ENCODE data around the gene GNAL. TPM values are rescaled to one million over a fixed set of nuclear protein-coding genes. Genes with fewer than 3 reads are reported as not detected.

Gene GNAL
- total RNA-seq, 1 donor from 2014 or later: 4.5 TPM

DNA sequence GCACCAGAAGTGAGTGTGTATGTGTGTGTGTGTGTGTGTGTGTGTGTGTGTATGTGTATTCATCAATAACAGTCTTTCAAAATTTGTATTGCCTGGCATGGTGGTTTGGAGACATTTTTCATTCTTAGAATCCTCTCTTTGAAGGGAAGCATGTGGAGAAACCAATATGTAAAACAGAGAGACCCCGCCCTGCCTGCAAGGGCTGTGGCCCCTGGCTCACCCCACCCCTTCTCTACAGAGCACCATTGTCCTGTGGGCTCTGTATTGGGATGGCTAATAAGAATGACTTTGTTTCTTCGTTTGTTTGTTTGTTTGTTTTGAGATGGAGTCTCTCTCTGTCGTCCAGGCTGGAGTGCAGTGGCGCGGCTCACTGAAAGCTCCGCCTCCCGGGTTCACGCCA lies 65.9 kb downstream of the GNAL start:
- Histone ChIP-seq H3K4me2 (ENCODE audit: low read length) (no peak overlapping the region), H3K79me2 (ENCODE audit: insufficient read depth, low read length) (no peaks in the 10 kb centered on the region), H3K27me3 (ENCODE audit: insufficient read depth, low read length) (peaks cover 29% of the 10 kb centered on the region), H2AFZ (ENCODE audit: low read depth, low read length) (no peak overlapping the region), H3K27ac (ENCODE audit: low read depth, low read length) (no peak overlapping the region), H4K20me1 (ENCODE audit: insufficient read depth, low read length) (no peaks in the 10 kb centered on the region), H3K4me1 (ENCODE audit: insufficient read depth, low read length) (no peaks in the 10 kb centered on the region), H3K4me3 (ENCODE audit: insufficient read depth, low read depth, low read length) (no peak overlapping the region), H3K36me3 (ENCODE audit: insufficient read depth, low read length) (no peaks in the 10 kb centered on the region), H3K9ac (ENCODE audit: low read length) (no peak overlapping the region), H3K9me3 (ENCODE audit: insufficient read depth, low read depth, low read length) (no peaks in the 10 kb centered on the region)
- Mint-ChIP-seq H3K27ac (ENCODE audit: unreplicated experiment) (no peak overlapping the region), H3K27me3 (ENCODE audit: low read depth, unreplicated experiment) (peaks cover 40% of the 10 kb centered on the region), H3K4me1 (ENCODE audit: low read depth, unreplicated experiment) (no peaks in the 10 kb centered on the region), H3K36me3 (ENCODE audit: low read depth, unreplicated experiment) (peaks cover 2% of the 10 kb centered on the region), H3K9me3 (ENCODE audit: unreplicated experiment) (peaks cover 7% of the 10 kb centered on the region), H3K4me3 (ENCODE audit: unreplicated experiment) (no peak overlapping the region)
- no peak for FAIRE-seq
- TF ChIP-seq, protein P1, sequence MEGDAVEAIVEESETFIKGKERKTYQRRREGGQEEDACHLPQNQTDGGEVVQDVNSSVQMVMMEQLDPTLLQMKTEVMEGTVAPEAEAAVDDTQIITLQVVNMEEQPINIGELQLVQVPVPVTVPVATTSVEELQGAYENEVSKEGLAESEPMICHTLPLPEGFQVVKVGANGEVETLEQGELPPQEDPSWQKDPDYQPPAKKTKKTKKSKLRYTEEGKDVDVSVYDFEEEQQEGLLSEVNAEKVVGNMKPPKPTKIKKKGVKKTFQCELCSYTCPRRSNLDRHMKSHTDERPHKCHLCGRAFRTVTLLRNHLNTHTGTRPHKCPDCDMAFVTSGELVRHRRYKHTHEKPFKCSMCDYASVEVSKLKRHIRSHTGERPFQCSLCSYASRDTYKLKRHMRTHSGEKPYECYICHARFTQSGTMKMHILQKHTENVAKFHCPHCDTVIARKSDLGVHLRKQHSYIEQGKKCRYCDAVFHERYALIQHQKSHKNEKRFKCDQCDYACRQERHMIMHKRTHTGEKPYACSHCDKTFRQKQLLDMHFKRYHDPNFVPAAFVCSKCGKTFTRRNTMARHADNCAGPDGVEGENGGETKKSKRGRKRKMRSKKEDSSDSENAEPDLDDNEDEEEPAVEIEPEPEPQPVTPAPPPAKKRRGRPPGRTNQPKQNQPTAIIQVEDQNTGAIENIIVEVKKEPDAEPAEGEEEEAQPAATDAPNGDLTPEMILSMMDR (IDR thresholded peaks at IDR 0.05; ENCODE audit: insufficient read depth, low read depth, low read length): no peak
- no peak for TF ChIP-seq EZH2 (IDR thresholded peaks at IDR 0.05; ENCODE audit: insufficient read depth, low read length)
- DNase-seq (ENCODE audit: low read depth): no peak

DNA sequence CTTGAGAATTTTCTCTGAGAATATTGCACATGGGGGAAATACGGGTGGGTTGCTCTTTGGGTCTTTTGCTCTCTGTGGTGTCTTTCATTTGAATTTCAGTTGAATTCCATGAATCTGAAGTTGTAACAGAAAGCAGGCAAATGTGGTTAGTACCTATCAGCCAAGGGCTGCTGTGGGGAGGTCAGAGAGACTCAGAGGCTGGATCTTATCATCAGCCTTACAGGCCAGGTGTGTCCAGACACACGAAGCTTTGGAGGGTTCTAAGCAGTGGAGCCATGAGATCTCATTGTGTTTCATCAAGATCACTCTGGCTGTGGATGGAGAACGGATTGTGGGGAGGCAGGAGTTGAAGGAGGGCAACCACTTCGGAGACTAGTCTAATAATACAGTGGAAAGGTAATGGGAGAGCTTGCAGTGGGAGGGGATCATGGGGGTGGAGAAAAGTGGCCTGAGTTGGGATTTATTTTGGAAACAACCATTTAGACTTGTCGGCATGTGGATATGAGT lies 68.1 kb downstream of the GNAL start:
- H3K9me3 ChIP-seq (ENCODE audit: insufficient read depth, low read depth, low read length): no peaks in the 10 kb centered on the region
- Mint-ChIP-seq H3K9me3 (ENCODE audit: unreplicated experiment) (peaks cover under 1% of the 10 kb centered on the region), H3K4me1 (ENCODE audit: low read depth, unreplicated experiment) (no peaks in the 10 kb centered on the region), H3K4me3 (ENCODE audit: unreplicated experiment) (no peak overlapping the region), H3K27me3 (ENCODE audit: low read depth, unreplicated experiment) (peaks cover 25% of the 10 kb centered on the region), H3K27ac (ENCODE audit: unreplicated experiment) (no peak overlapping the region), H3K36me3 (ENCODE audit: low read depth, unreplicated experiment) (peaks cover 2% of the 10 kb centered on the region)
- H3K9ac ChIP-seq (ENCODE audit: low read length): no peak overlapping the region
- no peak overlapping the region for H3K4me3 ChIP-seq (ENCODE audit: insufficient read depth, low read depth, low read length)
- DNase-seq (ENCODE audit: low read depth): no peak
- H3K4me1 ChIP-seq (ENCODE audit: insufficient read depth, low read length): no peaks in the 10 kb centered on the region
- no peak overlapping the region for H2AFZ ChIP-seq (ENCODE audit: low read depth, low read length)
- TF ChIP-seq, protein P1 (IDR thresholded peaks at IDR 0.05; ENCODE audit: insufficient read depth, low read depth, low read length): no peak
- no peak for TF ChIP-seq EZH2 (IDR thresholded peaks at IDR 0.05; ENCODE audit: insufficient read depth, low read length)
- FAIRE-seq: no peak
- H3K79me2 ChIP-seq (ENCODE audit: insufficient read depth, low read length): no peaks in the 10 kb centered on the region
- H3K4me2 ChIP-seq (ENCODE audit: low read length): no peak overlapping the region
- peaks cover 20% of the 10 kb centered on the region for H3K27me3 ChIP-seq (ENCODE audit: insufficient read depth, low read length)
- H4K20me1 ChIP-seq (ENCODE audit: insufficient read depth, low read length): no peaks in the 10 kb centered on the region
- H3K36me3 ChIP-seq (ENCODE audit: insufficient read depth, low read length): no peaks in the 10 kb centered on the region
- H3K27ac ChIP-seq (ENCODE audit: low read depth, low read length): no peak overlapping the region

- Histone ChIP-seq H4K20me1 (ENCODE audit: insufficient read depth, low read length) (no peaks in the 10 kb centered on the region), H3K4me2 (ENCODE audit: low read length) (no peak overlapping the region), H3K27ac (ENCODE audit: low read depth, low read length) (no peak overlapping the region), H3K9ac (ENCODE audit: low read length) (no peak overlapping the region), H3K4me3 (ENCODE audit: insufficient read depth, low read depth, low read length) (no peak overlapping the region), H3K9me3 (ENCODE audit: insufficient read depth, low read depth, low read length) (no peaks in the 10 kb centered on the region), H3K79me2 (ENCODE audit: insufficient read depth, low read length) (no peaks in the 10 kb centered on the region), H3K4me1 (ENCODE audit: insufficient read depth, low read length) (no peaks in the 10 kb centered on the region), H3K36me3 (ENCODE audit: insufficient read depth, low read length) (no peaks in the 10 kb centered on the region), H2AFZ (ENCODE audit: low read depth, low read length) (no peak overlapping the region), H3K27me3 (ENCODE audit: insufficient read depth, low read length) (peaks cover 4% of the 10 kb centered on the region)
- TF ChIP-seq, protein P1 (IDR thresholded peaks at IDR 0.05; ENCODE audit: insufficient read depth, low read depth, low read length): no peak
- no peak for TF ChIP-seq EZH2 (IDR thresholded peaks at IDR 0.05; ENCODE audit: insufficient read depth, low read length)
- H3K27me3 Mint-ChIP-seq (ENCODE audit: low read depth, unreplicated experiment): peaks cover 15% of the 10 kb centered on the region
- FAIRE-seq (no peak), DNase-seq (ENCODE audit: low read depth) (no peak)
- H3K4me3 Mint-ChIP-seq (ENCODE audit: unreplicated experiment): no peak overlapping the region
- H3K27ac Mint-ChIP-seq (ENCODE audit: unreplicated experiment): no peak overlapping the region
- no peaks in the 10 kb centered on the region for H3K9me3 Mint-ChIP-seq (ENCODE audit: unreplicated experiment)
- H3K4me1 Mint-ChIP-seq (ENCODE audit: low read depth, unreplicated experiment): no peaks in the 10 kb centered on the region
- peaks cover 2% of the 10 kb centered on the region for H3K36me3 Mint-ChIP-seq (ENCODE audit: low read depth, unreplicated experiment)
These were observed 70.4 kb downstream of the GNAL start for GRCh38 chr18:11759456-11759855.
